OCI-LY7 (cell line): ENCODE data around the gene SLC17A7.

Experiments
- CTCF ChIP-seq: fragments of 200-600 bp; sonication (generic); conservative IDR thresholded peaks from 2 replicates; pipeline ENCODE4 v1.5.1; 2014; ENCODE audit warnings: mild to moderate bottlenecking, antibody characterized with exemption, low read length, moderate library complexity, mixed read lengths
- EZH2phosphoT487 ChIP-seq: fragments of 200-600 bp; sonication (generic); IDR thresholded peaks from 2 replicates; pipeline ENCODE4 v1.6.1; 2018; ENCODE audit warnings: low read depth, borderline replicate concordance, mild to moderate bottlenecking, mixed run types, antibody characterized with exemption, low read length, moderate library complexity, mixed read lengths

GRCh38 chr19:49411681-49412326 lies 29.5 kb downstream of the SLC17A7 start:
- no peak for TF ChIP-seq CTCF
- no peak for TF ChIP-seq EZH2phosphoT487
